HG03196 (cell line): ENCODE data around the gene CCT6B.

Source experiments
- ATAC-seq: cut with Tn5 transposase; IDR thresholded peaks from one replicate; pipeline ENCODE4 v1.9.1; 2021; ENCODE audit not compliant: unreplicated experiment

CCT6B gene

DNA sequence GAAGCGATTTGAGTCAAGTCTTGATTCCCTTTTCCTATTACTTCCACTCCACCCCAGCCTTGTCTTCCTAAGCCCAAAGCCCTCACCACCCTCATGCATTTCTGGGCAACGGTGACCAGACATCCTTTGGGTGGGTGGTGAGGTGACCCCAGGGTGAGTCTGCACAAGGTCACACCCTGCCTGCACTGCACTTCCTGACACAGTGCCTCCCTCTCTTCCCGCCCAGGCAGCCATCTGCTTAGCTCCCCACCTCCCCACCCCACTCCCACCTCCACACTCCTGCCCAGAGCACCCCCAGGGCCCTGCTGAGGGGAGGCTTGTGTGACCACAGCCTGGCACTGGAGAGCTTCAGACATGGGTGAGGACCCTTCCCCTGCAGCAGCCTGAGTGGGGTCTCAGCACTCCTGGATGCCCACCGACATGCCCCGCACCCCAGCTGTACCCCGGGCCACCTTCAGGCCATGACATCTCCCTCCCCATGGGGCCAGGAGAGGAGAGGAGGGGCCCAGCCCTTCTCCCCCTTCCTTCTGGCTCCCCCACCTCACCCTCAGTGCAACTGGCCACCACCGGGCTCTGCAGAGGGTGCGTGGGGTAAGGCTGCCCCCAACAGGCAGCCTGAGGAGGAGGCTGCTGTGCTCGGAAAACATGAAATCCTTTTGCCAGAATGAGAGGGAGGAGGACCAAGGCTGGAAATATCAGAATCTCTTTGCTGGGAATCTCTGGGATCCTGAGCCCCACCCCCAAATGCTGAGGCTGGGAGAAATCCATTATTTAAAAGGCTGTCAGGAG, 68.6 kb downstream of the CCT6B start:
- ATAC-seq: no peak

GRCh38 chr17:34886831-34887230, 74.4 kb downstream of the CCT6B start:
- no peak for ATAC-seq

DNA sequence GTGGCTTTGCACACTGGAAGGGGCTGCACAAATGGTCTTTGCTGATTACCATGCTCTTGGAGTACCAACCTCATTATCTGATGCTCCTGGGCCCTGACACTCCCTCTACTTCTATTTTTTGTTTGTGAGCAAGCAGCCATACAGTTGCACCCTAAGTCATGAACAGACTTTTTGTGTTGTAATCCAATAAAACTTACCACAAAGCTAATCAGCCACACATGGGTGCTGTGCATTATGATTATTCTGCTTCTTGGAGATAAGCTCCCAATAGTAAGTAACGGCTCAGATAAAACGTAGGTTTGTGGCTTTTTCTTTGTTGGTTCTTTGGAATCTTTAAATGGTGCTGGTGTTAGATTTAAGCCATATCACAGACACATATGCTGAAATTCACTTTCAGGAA, 76.2 kb downstream of the CCT6B start:
- no peak for ATAC-seq

DNA sequence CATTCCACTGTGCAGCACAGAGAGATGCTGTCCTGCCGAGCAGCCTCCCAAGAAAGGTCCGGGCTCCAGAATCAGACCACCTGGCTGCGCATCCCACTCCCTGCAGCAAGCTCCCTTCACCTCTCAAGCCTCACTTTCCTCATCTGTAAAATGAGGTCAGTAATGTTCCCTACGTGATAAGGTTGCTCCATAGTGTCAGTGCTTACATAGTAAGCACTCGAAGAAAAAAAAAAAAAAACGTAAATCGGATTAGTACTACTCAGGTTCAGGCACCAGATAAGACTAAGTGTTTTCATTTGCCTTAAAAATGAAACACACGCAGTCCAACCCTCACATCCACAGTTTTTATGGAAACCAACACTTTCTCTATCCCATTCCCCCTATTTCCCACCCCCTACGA, 76.7 kb downstream of the CCT6B start:
- ATAC-seq: no peak

- no peak for ATAC-seq
Measured at GRCh38 chr17:34883106-34884000, 77.9 kb downstream of the CCT6B start.

GRCh38 chr17:34879146-34879545, 82.1 kb downstream of the CCT6B start:
- ATAC-seq: no peak
